Brain microvascular endothelial cell (primary cell): ENCODE results near the gene ARHGAP5.
"Not testable (repeated sequence)": the region's sequence is repeated elsewhere in the genome, so short reads cannot be mapped to it uniquely, and the experiment has no call there.

Source experiments
- DNase-seq: peaks from one replicate; pipeline ENCODE4 v3.0.0-alpha.2; 2020
- H3K27ac ChIP-seq: fragments of 250-450 bp; sonication (Bioruptor Pico); 2 replicates; pipeline ENCODE4 v1.5.1; 2020; ENCODE audit warnings: mild to moderate bottlenecking, moderate library complexity
- H3K27me3 ChIP-seq: fragments of 250-450 bp; sonication (Bioruptor Pico); replicated peaks from 2 replicates; pipeline ENCODE4 v1.5.1; 2020; ENCODE audit warnings: mild to moderate bottlenecking
- H3K36me3 ChIP-seq: fragments of 250-450 bp; sonication (Bioruptor Pico); replicated peaks from 2 replicates; pipeline ENCODE4 v1.5.1; 2020; ENCODE audit warnings: mild to moderate bottlenecking
- H3K4me3 ChIP-seq: 2 replicates; pipeline ENCODE4 v1.5.1; 2011; ENCODE audit warnings: low read depth, mild to moderate bottlenecking, control low read depth, low read length, moderate library complexity
- CTCF ChIP-seq: IDR thresholded peaks from 2 replicates; pipeline ENCODE4 v1.5.1; 2011; ENCODE audit warnings: low read depth, mild to moderate bottlenecking, moderate library complexity, low read length, control low read depth, inconsistent platforms; ENCODE audit errors: missing control alignments
- in situ Hi-C: cut with HindIII; loops from 2 replicates; pipeline ENCODE4 v1.10.0; 2017; ENCODE audit warnings: low sequenced_read_pairs, low pct_ligation_motif_present

Gene ARHGAP5

GRCh38 chr14:32109676-32110547, 32.8 kb downstream of the ARHGAP5 start:
- Histone ChIP-seq H3K36me3 (no peaks in the 10 kb centered on the region), H3K4me3 (no peak overlapping the region), H3K27me3 (no peaks in the 10 kb centered on the region), H3K27ac (peak overlapping the region; percentile 59)
- in situ Hi-C loops, result no loop called here
- peak; percentile 76 for DNase-seq
- TF ChIP-seq CTCF, result no peak

GRCh38 chr14:32110548-32110896, 33.4 kb downstream of the ARHGAP5 start:
- peak overlapping the region; percentile 59 for H3K27ac ChIP-seq
- in situ Hi-C loops, result no loop called here
- no peaks in the 10 kb centered on the region for H3K36me3 ChIP-seq
- no peak overlapping the region for H3K4me3 ChIP-seq
- no peaks in the 10 kb centered on the region for H3K27me3 ChIP-seq
- no peak for TF ChIP-seq CTCF
- no peak for DNase-seq

- in situ Hi-C loops, result no loop called here
- DNase-seq, result no peak
- TF ChIP-seq CTCF, result no peak
- no peaks in the 10 kb centered on the region for H3K36me3 ChIP-seq
- H3K4me3 ChIP-seq, result no peak overlapping the region
- H3K27ac ChIP-seq, result no peak overlapping the region
- H3K27me3 ChIP-seq, result no peaks in the 10 kb centered on the region
Observed at GRCh38 chr14:32121536-32121935, 44.4 kb downstream of the ARHGAP5 start.

GRCh38 chr14:32121948-32122347, 44.8 kb downstream of the ARHGAP5 start:
- no peak for DNase-seq
- in situ Hi-C loops, result no loop called here
- H3K27ac ChIP-seq, result no peak overlapping the region
- no peak for TF ChIP-seq CTCF
- H3K27me3 ChIP-seq, result no peaks in the 10 kb centered on the region
- H3K36me3 ChIP-seq, result no peaks in the 10 kb centered on the region
- H3K4me3 ChIP-seq, result no peak overlapping the region

- in situ Hi-C loops, H3K27me3 ChIP-seq, H3K4me3 ChIP-seq, H3K36me3 ChIP-seq, H3K27ac ChIP-seq, DNase-seq: not testable (repeated sequence)
Observed at GRCh38 chr14:32126899-32127730, 50.0 kb downstream of the ARHGAP5 start.

- H3K36me3 ChIP-seq, H3K27ac ChIP-seq, H3K4me3 ChIP-seq, DNase-seq, H3K27me3 ChIP-seq, in situ Hi-C loops: not testable (repeated sequence)
Observed at GRCh38 chr14:32127731-32128654, 50.9 kb downstream of the ARHGAP5 start.
